ENCODE data around the gene NDUFA12. TPM values are rescaled to one million over a fixed set of nuclear protein-coding genes. Genes with fewer than 3 reads are reported as not detected.

The NDUFA12 gene
- total and polyA plus RNA-seq, 10 donors: 65.1 to 150 (median 93.6) TPM

GRCh38 chr12:94983321-94983720 lies 20.2 kb downstream of the NDUFA12 start:
- Histone ChIP-seq H3K9me3 (no peaks in the 10 kb centered on the region), H3K4me3 (no peak overlapping the region), H3K27me3 (replicated peaks in 1 of 7) (no peaks in the 10 kb centered on the region), H3K4me1 (peaks cover 0 to 34% (median 16%) of the 10 kb centered on the region in 6 donors), H3K36me3 (peaks cover 0 to 46% (median 3%) of the 10 kb centered on the region in 6 donors), H3K27ac (no peak overlapping the region)
- intact Hi-C loops (cut with DNase I; ENCODE audit: low total_unique reads): no loop called here
- no peak for TF ChIP-seq CTCF (IDR thresholded peaks at IDR 0.05 in 8 of 11, conservative IDR thresholded peaks at IDR 0.05 in 3 of 11)
- no peak for TF ChIP-seq POLR2A (IDR thresholded peaks at IDR 0.05)
- no peak for TF ChIP-seq POLR2AphosphoS5 (IDR thresholded peaks at IDR 0.05)
- no peak for DNase-seq
- WGBS, 5 donors: 96 to 100% (median 98%) methylated on average over 2 of the region's 2 CpGs

GRCh38 chr12:94982456-94982855 lies 21.0 kb downstream of the NDUFA12 start:
- TF ChIP-seq CTCF (IDR thresholded peaks at IDR 0.05 in 8 of 11, conservative IDR thresholded peaks at IDR 0.05 in 3 of 11): no peak
- TF ChIP-seq POLR2A (IDR thresholded peaks at IDR 0.05): no peak
- no peak for TF ChIP-seq POLR2AphosphoS5 (IDR thresholded peaks at IDR 0.05)
- WGBS, 5 donors: 72 to 81% (median 78%) methylated on average over 7 of the region's 7 CpGs
- no peak overlapping the region for H3K27ac ChIP-seq

GRCh38 chr12:94980577-94980976 lies 22.9 kb downstream of the NDUFA12 start:
- no peak overlapping the region for H3K27ac ChIP-seq
- peaks cover 0 to 10% (median 0%) of the 10 kb centered on the region in 6 donors for H3K4me1 ChIP-seq
- no peak for DNase-seq
- intact Hi-C loops (cut with DNase I; ENCODE audit: low total_unique reads): no loop called here
- H3K4me3 ChIP-seq: no peak overlapping the region
- no peaks in the 10 kb centered on the region for H3K27me3 ChIP-seq (replicated peaks in 1 of 7)
- no peaks in the 10 kb centered on the region for H3K9me3 ChIP-seq
- H3K36me3 ChIP-seq: peaks cover 0 to 44% (median 3%) of the 10 kb centered on the region in 6 donors
- peak in 1 of 11 experiments; percentile 9 for TF ChIP-seq CTCF (IDR thresholded peaks at IDR 0.05 in 8 of 11, conservative IDR thresholded peaks at IDR 0.05 in 3 of 11)
- TF ChIP-seq POLR2AphosphoS5 (IDR thresholded peaks at IDR 0.05): no peak
- no peak for TF ChIP-seq POLR2A (IDR thresholded peaks at IDR 0.05)
- WGBS, 5 donors: 52 to 68% (median 57%) methylated on average over 4 of the region's 4 CpGs

More at GRCh38 chr12:94982456-94982855, 21.0 kb downstream of the NDUFA12 start:
- intact Hi-C loops (cut with DNase I; ENCODE audit: low total_unique reads): no loop called here
- Histone ChIP-seq H3K4me3 (no peak overlapping the region), H3K9me3 (no peaks in the 10 kb centered on the region), H3K27me3 (replicated peaks in 1 of 7) (no peaks in the 10 kb centered on the region), H3K4me1 (peaks cover 0 to 25% (median 10%) of the 10 kb centered on the region in 6 donors), H3K36me3 (peaks cover 0 to 41% (median 3%) of the 10 kb centered on the region in 6 donors)
- DNase-seq: no peak

- 76 to 95% (median 84%) methylated on average over 4 of the region's 4 CpGs for WGBS, 5 donors
- intact Hi-C loops (cut with DNase I; ENCODE audit: low total_unique reads): no loop called here
Measured at GRCh38 chr12:94979941-94980340, 23.6 kb downstream of the NDUFA12 start.

More at GRCh38 chr12:94979941-94980340, 23.6 kb downstream of the NDUFA12 start:
- TF ChIP-seq POLR2A (IDR thresholded peaks at IDR 0.05) (no peak), POLR2AphosphoS5 (IDR thresholded peaks at IDR 0.05) (no peak), CTCF (IDR thresholded peaks at IDR 0.05 in 8 of 11, conservative IDR thresholded peaks at IDR 0.05 in 3 of 11) (no peak)
- DNase-seq: no peak
- Histone ChIP-seq H3K4me3 (no peak overlapping the region), H3K4me1 (peaks cover 0 to 10% (median 0%) of the 10 kb centered on the region in 6 donors), H3K27ac (no peak overlapping the region), H3K27me3 (replicated peaks in 1 of 7) (no peaks in the 10 kb centered on the region), H3K9me3 (no peaks in the 10 kb centered on the region), H3K36me3 (peaks cover 0 to 40% (median 3%) of the 10 kb centered on the region in 6 donors)

All from spleen (tissue), 11 donors.